ENCODE data around the gene MAD1L1.

- TF ChIP-seq CTCF (conservative IDR thresholded peaks at IDR 0.05; ENCODE audit: low read length) (no peak), EZH2phosphoT487 (IDR thresholded peaks at IDR 0.05; ENCODE audit: borderline replicate concordance, low read depth, low read length) (no peak)
These were observed 29.6 kb downstream of the MAD1L1 start for GRCh38 chr7:2202901-2203765.

All from OCI-LY7 (cell line).